Measurements from ENCODE around the gene ZNF426. TPM values are rescaled to one million over a fixed set of nuclear protein-coding genes. Genes with fewer than 3 reads are reported as not detected.

The ZNF426 gene
- total RNA-seq, 1 donor from 2014 or later = 11.7 TPM

DNA sequence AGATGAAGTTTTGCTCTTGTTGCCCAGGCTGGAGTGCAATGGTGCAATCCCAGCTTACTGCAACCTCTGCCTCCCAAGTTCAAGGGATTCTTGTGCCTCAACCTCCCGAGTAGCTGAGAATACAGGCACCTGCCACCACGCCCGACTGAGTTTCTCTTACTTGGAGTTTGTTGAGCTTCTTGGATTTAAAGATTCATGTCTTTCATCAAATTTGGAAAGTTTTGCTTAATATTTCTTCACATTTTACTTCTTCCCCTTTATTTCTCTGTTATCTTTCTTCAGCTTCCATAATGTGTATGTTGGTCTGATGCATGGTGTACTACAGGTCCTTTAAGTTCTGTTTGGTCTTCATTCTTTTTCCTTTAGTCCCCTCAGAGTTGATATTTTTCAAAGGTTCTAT is 31.2 kb downstream of the ZNF426 start:
- DNase-seq (no peak), ATAC-seq (ENCODE audit: poor library complexity) (no peak)
- intact Hi-C loops (cut with DNase I) = no loop called here

DNA sequence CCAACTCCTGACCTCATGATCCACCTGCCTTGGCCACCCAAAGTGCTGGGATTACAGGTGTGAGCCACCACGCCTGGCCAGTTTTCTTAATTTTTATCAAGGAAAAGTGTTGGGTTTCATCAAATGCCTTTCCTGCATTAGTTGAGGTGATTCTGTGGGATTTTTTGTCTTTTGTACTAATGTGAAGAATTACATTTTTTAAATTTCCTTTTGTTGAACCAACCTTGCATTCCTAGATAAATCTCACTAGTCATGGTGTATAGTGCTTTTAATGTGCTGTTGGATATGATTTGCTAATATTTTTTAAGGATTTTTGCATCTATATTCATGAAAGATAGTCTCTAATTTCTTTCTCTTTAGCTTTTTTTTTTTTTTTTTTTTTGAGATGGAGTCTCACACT is 37.6 kb downstream of the ZNF426 start:
- DNase-seq (no peak), ATAC-seq (ENCODE audit: poor library complexity) (no peak)
- intact Hi-C loops (cut with DNase I) = no loop called here

DNA sequence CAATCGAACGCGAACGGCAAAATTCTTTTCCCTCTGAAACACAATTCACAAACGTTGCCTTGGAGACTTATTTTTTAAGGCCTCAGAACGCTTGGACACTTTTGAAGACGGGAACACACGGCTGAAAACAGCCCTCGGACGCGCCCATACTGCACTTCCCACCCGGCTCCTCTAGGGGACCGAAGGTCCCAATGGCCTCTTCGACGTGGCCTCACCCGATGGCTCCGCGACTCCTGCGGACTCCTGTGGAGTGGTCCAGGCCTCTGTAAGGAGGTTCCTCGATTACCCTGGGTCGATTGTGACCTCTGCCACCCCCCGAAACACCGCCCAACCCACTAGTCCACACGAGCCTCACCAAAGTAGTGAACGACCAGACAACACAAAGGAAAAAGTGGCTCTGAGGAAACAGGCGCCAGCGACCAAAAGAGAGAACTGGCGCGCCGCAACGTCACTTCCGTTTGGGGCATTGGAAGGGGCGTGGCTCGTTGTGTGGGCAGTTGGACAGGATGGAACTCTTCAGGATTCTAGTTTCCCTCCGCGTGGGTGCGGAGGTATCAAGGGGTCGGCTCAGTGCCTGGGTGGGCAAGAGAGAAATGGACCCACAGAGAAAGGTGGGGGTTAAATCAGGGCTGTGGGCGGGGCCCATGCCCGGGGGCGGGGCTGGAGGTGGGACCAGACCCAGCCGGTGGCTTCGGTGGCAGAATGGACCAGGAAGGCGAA is 40.1 kb downstream of the ZNF426 start, which contains the start of gene ZNF560:
Gene ZNF560 (minus strand): TSS at position 434 of the 720 bp plus-strand sequence. CDS start 23,303 bp downstream, outside the sequence.
- intact Hi-C loops (cut with DNase I) = no loop called here
- DNase-seq (no peak), ATAC-seq (ENCODE audit: poor library complexity) (no peak)

DNA sequence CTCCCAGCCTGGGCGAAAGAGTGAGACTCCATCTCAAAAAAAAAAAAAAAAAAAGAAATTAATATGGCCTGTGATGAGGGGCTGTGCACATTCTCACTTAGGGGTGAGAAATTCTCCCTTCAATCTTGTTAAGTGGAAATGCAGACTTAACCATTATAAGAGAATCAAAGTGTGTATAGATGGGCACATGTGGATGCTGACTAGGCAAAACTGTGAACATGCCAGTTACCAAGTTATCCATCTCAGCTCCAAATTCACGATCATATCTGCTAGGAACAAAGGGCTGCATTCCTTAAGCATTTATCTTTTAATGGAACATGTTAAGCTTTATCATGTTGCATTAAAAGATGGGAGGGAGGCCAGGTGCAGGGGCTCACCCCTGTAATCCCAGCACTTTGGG is 44.3 kb downstream of the ZNF426 start:
- no peak for DNase-seq
- ATAC-seq (ENCODE audit: poor library complexity) = no peak
- intact Hi-C loops (cut with DNase I) = no loop called here

DNA sequence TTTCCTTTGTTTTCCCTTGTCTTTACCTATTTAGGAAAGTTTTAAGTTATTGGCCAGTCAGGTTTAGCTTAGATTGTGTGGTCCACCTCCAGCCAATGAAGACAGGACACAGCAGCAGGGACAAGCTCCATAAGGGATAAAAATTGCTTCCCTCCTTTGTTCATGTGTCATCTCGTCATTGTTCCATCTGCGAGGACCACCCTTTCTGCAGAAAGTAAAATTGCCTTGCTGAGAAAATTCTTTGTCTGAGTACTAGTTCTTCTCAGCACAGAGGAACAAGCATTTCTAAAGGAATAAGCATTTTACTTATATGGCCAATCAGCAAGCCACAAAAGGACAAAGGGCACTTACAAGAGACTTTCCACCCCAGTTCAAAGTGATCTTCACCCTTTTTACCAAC is 51.4 kb downstream of the ZNF426 start:
- DNase-seq = no peak

DNA sequence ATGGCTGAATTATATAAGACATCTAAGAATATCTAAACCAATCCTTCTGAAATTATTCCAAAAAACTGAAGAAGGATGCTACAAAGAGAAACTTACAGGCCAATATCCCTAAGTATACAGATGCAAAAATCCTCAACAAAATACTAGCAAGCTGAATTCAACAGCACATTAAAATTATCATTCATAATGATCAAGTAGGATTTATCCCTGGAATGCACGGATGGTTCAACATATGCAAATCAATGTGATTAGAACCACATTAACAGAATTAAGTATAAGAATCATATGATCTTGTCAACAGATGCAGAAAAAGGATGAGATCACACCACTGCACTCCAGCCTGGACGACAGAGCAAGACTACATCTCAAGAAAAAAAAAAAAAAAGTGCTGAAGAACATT is 53.3 kb downstream of the ZNF426 start:
- no peak for ATAC-seq (ENCODE audit: poor library complexity)
- intact Hi-C loops (cut with DNase I) = no loop called here
- DNase-seq = no peak

More for the DNA sequence above, 51.4 kb downstream of the ZNF426 start:
- intact Hi-C loops (cut with DNase I) = no loop called here
- no peak for ATAC-seq (ENCODE audit: poor library complexity)

DNA sequence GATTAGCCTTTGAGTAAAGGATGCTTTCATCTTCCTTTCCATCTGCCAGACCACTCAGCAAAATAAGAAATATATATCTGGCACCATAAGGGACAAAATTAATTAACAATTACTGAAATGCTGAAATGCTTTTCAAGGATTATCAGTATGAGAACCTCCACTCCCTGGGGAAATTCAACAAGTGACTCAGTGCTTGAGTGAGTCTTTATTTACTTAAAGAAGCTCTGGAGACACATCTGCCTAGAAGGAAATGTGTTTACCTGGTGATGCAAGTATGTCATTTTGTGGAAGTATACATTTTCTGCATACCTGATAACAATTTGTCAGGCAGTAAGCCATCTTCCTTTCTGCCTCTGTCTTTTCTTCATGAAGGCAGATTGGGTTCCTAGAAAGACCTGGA is 63.5 kb downstream of the ZNF426 start:
- intact Hi-C loops (cut with DNase I) = no loop called here
- ATAC-seq (ENCODE audit: poor library complexity) (no peak), DNase-seq (no peak)

Other genes with a start within 250 kb of the ZNF426 start
- 3.2 TPM for gene ZNF699, start 228.8 kb downstream of the ZNF426 start, total RNA-seq
- 19.4 TPM for gene ZNF559, start 214.5 kb downstream of the ZNF426 start, total RNA-seq
- gene ZNF177, start 175.6 kb downstream of the ZNF426 start, total RNA-seq = 2.4 TPM
- gene ZNF266, start 103.1 kb downstream of the ZNF426 start, total RNA-seq = 10.4 TPM
- gene ZNF560, start 40.0 kb downstream of the ZNF426 start, total RNA-seq = not detected
- 16.7 TPM for gene ZNF121, start 45.9 kb upstream of the ZNF426 start, total RNA-seq
- gene ZNF561, start 82.6 kb upstream of the ZNF426 start, total RNA-seq = 18.5 TPM
- 22.5 TPM for gene ZNF562, start 136.5 kb upstream of the ZNF426 start, total RNA-seq
- 9.1 TPM for gene ZNF846, start 230.1 kb upstream of the ZNF426 start, total RNA-seq

Measured in Right ventricle myocardium superior (tissue), 1 donor.